Keratinocyte (primary cell): ENCODE results near the gene PRDM8. TPM values are rescaled to one million over a fixed set of nuclear protein-coding genes. Genes with fewer than 3 reads are reported as not detected.

Experiments used
- DNase-seq: peaks from one replicate; pipeline ENCODE4 v3.0.0-alpha.2; 2011; ENCODE audit warnings: low read depth, missing footprints, low spot score
- FAIRE-seq: peaks from 2 replicates; lab custom pipeline; 2011; peaks lifted over from hg19 to GRCh38; lab: Jason Lieb, UNC
- H2AFZ ChIP-seq: 2 replicates; pipeline ENCODE4 v1.6.0; 2012; ENCODE audit warnings: low read length, control low read depth, inconsistent platforms; ENCODE audit not compliant: control insufficient read depth
- H3K27ac ChIP-seq: 2 replicates; pipeline ENCODE4 v1.5.1; 2011; ENCODE audit warnings: low read length; ENCODE audit not compliant: control insufficient read depth, insufficient read depth
- H3K27me3 ChIP-seq: 3 replicates; pipeline ENCODE4 v1.6.0; 2011; ENCODE audit warnings: low read length; ENCODE audit not compliant: control insufficient read depth, insufficient read depth; ENCODE audit errors: extremely low read depth
- H3K36me3 ChIP-seq, 2 experiments: 2 replicates in 1 of 2; 3 replicates in 1 of 2; pipeline ENCODE4 v1.5.1; 2011; ENCODE audit warnings: low read length in 2 of 2, mild to moderate bottlenecking in 1 of 2; ENCODE audit not compliant: control insufficient read depth in 2 of 2, insufficient read depth in 2 of 2; ENCODE audit errors: extremely low read depth in 1 of 2
- H3K4me1 ChIP-seq: 3 replicates; pipeline ENCODE4 v1.5.1; 2011; ENCODE audit warnings: low read length; ENCODE audit not compliant: control insufficient read depth, insufficient read depth; ENCODE audit errors: extremely low read depth
- H3K4me2 ChIP-seq: 3 replicates; pipeline ENCODE4 v1.6.0; 2011; ENCODE audit warnings: low read depth, low read length; ENCODE audit not compliant: control insufficient read depth, insufficient read depth; ENCODE audit errors: extremely low read depth
- H3K4me3 ChIP-seq, 3 experiments: fragments of 200-600 bp in 1 of 3; sonication (generic) in 1 of 3; 2 replicates in 2 of 3; 3 replicates in 1 of 3; pipeline ENCODE4 v1.5.1; 2011 to 2016; ENCODE audit warnings: low read length in 3 of 3, mild to moderate bottlenecking in 3 of 3, control low read depth in 2 of 3, inconsistent platforms in 1 of 3, low read depth in 1 of 3, mixed read lengths in 1 of 3, mixed run types in 1 of 3, moderate library complexity in 1 of 3; ENCODE audit not compliant: control insufficient read depth in 2 of 3, insufficient read depth in 2 of 3; ENCODE audit errors: extremely low read depth in 1 of 3
- H3K79me2 ChIP-seq: 2 replicates; pipeline ENCODE4 v1.6.0; 2012; ENCODE audit warnings: low read length; ENCODE audit not compliant: control insufficient read depth, insufficient read depth
- H3K9ac ChIP-seq: 3 replicates; pipeline ENCODE4 v1.6.0; 2011; ENCODE audit warnings: low read length; ENCODE audit not compliant: control insufficient read depth, insufficient read depth; ENCODE audit errors: extremely low read depth
- H3K9me1 ChIP-seq: 3 replicates; pipeline ENCODE4 v1.6.0; 2011; ENCODE audit warnings: low read length; ENCODE audit not compliant: control insufficient read depth, insufficient read depth; ENCODE audit errors: extremely low read depth
- H3K9me3 ChIP-seq: 2 replicates; pipeline ENCODE4 v1.5.1; 2012; ENCODE audit warnings: low read depth, low read length; ENCODE audit not compliant: control insufficient read depth
- H4K20me1 ChIP-seq: 3 replicates; pipeline ENCODE4 v1.6.0; 2011; ENCODE audit warnings: low read length; ENCODE audit not compliant: control insufficient read depth, insufficient read depth; ENCODE audit errors: extremely low read depth
- CTCF ChIP-seq, 3 experiments: IDR thresholded peaks in 1 of 3; conservative IDR thresholded peaks in 1 of 3; optimal IDR thresholded peaks in 1 of 3; 2 replicates in 2 of 3; 3 replicates in 1 of 3; pipeline versions ENCODE3 to v1.5.1; 2011; ENCODE audit warnings: low read length in 3 of 3, mild to moderate bottlenecking in 3 of 3, moderate library complexity in 2 of 3, control low read depth in 1 of 3, inconsistent platforms in 1 of 3; ENCODE audit not compliant: insufficient read depth in 2 of 3; ENCODE audit errors: extremely low read depth in 1 of 3
- EZH2 ChIP-seq: IDR thresholded peaks from one replicate; pipeline ENCODE4 v1.6.1; 2012; ENCODE audit warnings: inconsistent platforms, mild to moderate bottlenecking, low read length, moderate library complexity
- dilution Hi-C: fragments of 300-500 bp; cut with MboI; formaldehyde crosslinking; loops from one replicate; pipeline ENCODE4 v1.7.0; 2020; ENCODE audit warnings: low sequenced_read_pairs; ENCODE audit not compliant: extremely low pct_ligation_motif_present
- polyA plus RNA-seq, 5 experiments: library from polyadenylated mRNA; depleted of rRNA in 3 of 5; stranded (reverse) in 3 of 5; stranded (forward) in 1 of 5; unstranded in 1 of 5; fragments of >200 nt; gene quantifications; 1 replicate in 1 of 5; 2 replicates in 3 of 5; 3 replicates in 1 of 5; pipeline versions ENCODE4 v1.2.1 to v1.2.3, GENCODE V29; 2011 to 2012; ENCODE audit warnings: missing spikeins in 2 of 5, low read depth in 1 of 5, low replicate concordance in 1 of 5

The PRDM8 gene
- polyA plus RNA-seq, 1 donor (not counting 4 experiments of a cell fraction or from before 2014, with no cell fraction given) = 3.5 TPM

DNA sequence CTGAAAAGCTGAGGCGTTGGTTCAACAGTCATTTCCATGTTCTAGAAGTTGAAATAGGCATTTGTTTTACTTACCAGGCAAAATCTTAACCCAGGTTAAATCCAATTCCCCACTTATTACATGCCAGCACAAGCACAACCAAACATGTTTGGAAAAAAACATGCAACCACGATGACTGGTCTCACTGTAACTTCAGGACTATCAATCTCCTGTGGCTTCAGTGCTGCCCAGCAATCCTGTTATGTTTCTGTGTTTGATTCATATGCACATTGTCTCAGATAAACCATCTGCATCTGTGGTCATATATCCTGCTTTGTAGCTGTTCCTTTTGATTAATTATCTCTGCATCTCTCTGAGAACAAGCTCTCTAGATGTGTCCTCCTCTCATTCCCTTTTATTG is 28.3 kb downstream of the PRDM8 start:
- no peak overlapping the region for H3K4me2 ChIP-seq
- H3K79me2 ChIP-seq = no peaks in the 10 kb centered on the region
- H3K9me3 ChIP-seq = no peaks in the 10 kb centered on the region
- H3K4me1 ChIP-seq = peaks cover 2% of the 10 kb centered on the region
- no peaks in the 10 kb centered on the region for H3K36me3 ChIP-seq
- no peak overlapping the region for H3K27ac ChIP-seq
- dilution Hi-C loops = no loop called here
- peak; percentile 79 for FAIRE-seq
- no peak overlapping the region for H2AFZ ChIP-seq
- no peak for TF ChIP-seq EZH2
- TF ChIP-seq CTCF (optimal IDR thresholded peaks at IDR 0.05 in 1 of 3, IDR thresholded peaks at IDR 0.05 in 1 of 3, conservative IDR thresholded peaks at IDR 0.05 in 1 of 3; ENCODE audit: extremely low read depth in 1 of 3, insufficient read depth in 2 of 3, low read length in 3 of 3) = no peak
- no peaks in the 10 kb centered on the region for H3K27me3 ChIP-seq
- no peaks in the 10 kb centered on the region for H3K9me1 ChIP-seq
- no peak overlapping the region for H3K4me3 ChIP-seq
- no peak overlapping the region for H3K9ac ChIP-seq
- no peaks in the 10 kb centered on the region for H4K20me1 ChIP-seq
- no peak for DNase-seq

- Histone ChIP-seq H3K4me1 (peaks cover 5% of the 10 kb centered on the region), H3K9me3 (no peaks in the 10 kb centered on the region), H3K79me2 (no peaks in the 10 kb centered on the region), H3K36me3 (no peaks in the 10 kb centered on the region), H3K4me3 (no peak overlapping the region), H4K20me1 (no peaks in the 10 kb centered on the region), H3K9me1 (no peaks in the 10 kb centered on the region), H3K4me2 (no peak overlapping the region), H3K9ac (no peak overlapping the region), H3K27ac (no peak overlapping the region), H3K27me3 (no peaks in the 10 kb centered on the region), H2AFZ (no peak overlapping the region)
- TF ChIP-seq EZH2 = no peak
- no peak for TF ChIP-seq CTCF (optimal IDR thresholded peaks at IDR 0.05 in 1 of 3, IDR thresholded peaks at IDR 0.05 in 1 of 3, conservative IDR thresholded peaks at IDR 0.05 in 1 of 3; ENCODE audit: extremely low read depth in 1 of 3, insufficient read depth in 2 of 3, low read length in 3 of 3)
- DNase-seq (no peak), FAIRE-seq (no peak)
- dilution Hi-C loops = no loop called here
Observed at GRCh38 chr4:80226094-80226493, 28.8 kb downstream of the PRDM8 start.
